ENCODE measurements around the gene CENPA.

DNA sequence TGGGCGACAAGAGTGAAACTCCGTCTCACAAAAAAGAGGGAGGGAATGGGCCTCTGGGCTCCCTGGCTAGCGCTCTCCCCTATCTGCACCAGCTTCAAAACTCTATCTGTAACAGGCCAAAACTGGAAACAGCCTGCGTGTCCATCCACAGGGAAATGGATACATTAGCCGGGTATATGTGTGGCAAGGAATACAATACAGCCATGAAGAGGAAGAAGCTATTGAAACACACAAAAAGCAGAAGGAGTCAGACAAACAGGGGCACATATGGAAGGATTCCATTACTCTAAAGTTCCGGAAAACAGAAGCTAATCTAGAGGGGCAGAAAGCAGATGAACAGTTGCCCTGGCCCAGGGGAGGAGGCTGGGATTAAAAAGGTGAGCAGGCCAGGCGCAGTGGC is 46.3 kb upstream of the CENPA start:
- TF ChIP-seq, protein P1, sequence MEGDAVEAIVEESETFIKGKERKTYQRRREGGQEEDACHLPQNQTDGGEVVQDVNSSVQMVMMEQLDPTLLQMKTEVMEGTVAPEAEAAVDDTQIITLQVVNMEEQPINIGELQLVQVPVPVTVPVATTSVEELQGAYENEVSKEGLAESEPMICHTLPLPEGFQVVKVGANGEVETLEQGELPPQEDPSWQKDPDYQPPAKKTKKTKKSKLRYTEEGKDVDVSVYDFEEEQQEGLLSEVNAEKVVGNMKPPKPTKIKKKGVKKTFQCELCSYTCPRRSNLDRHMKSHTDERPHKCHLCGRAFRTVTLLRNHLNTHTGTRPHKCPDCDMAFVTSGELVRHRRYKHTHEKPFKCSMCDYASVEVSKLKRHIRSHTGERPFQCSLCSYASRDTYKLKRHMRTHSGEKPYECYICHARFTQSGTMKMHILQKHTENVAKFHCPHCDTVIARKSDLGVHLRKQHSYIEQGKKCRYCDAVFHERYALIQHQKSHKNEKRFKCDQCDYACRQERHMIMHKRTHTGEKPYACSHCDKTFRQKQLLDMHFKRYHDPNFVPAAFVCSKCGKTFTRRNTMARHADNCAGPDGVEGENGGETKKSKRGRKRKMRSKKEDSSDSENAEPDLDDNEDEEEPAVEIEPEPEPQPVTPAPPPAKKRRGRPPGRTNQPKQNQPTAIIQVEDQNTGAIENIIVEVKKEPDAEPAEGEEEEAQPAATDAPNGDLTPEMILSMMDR (conservative IDR thresholded peaks at IDR 0.05 in 1 of 2, IDR thresholded peaks at IDR 0.05 in 1 of 2; ENCODE audit: low read depth in 1 of 2, low read length in 2 of 2): no peak
- TF ChIP-seq EZH2 (IDR thresholded peaks at IDR 0.05; ENCODE audit: low read length, missing control alignments): no peak

Data from fibroblast of lung (primary cell).